Uterus (tissue), 4 donors: ENCODE data around the gene SYT9. TPM values are rescaled to one million over a fixed set of nuclear protein-coding genes. Genes with fewer than 3 reads are reported as not detected.
A peak's percentile ranks its signal among the peaks of the same experiment; 100 is the strongest.

Experiments used
- DNase-seq, 2 donors: peaks; one replicate each; pipeline ENCODE4 v3.0.0-alpha.2; 2019 to 2020
- H3K27ac ChIP-seq, 2 donors: fragments of 200-600 bp; sonication (generic); 1 replicate in 1 of 2; 2 replicates in 1 of 2; pipeline ENCODE4 v1.5.1; 2016 to 2018
- H3K27me3 ChIP-seq, 2 donors: fragments of 200-600 bp; sonication (generic); one replicate each; pipeline ENCODE4 v1.5.1; 2018 to 2019; ENCODE audit warnings: control low read depth in 1 of 2
- H3K36me3 ChIP-seq, 2 donors: fragments of 200-600 bp; sonication (generic); one replicate each; pipeline ENCODE4 v1.5.1; 2019; ENCODE audit warnings: control low read depth in 1 of 2
- H3K4me1 ChIP-seq, 2 donors: fragments of 200-600 bp; sonication (generic); one replicate each; pipeline ENCODE4 v1.5.1; 2018 to 2019; ENCODE audit warnings: control low read depth in 1 of 2
- H3K4me3 ChIP-seq, 2 donors: fragments of 200-600 bp; sonication (generic); 1 replicate in 1 of 2; 2 replicates in 1 of 2; pipeline ENCODE4 v1.5.1; 2018 to 2019; ENCODE audit warnings: mild to moderate bottlenecking in 1 of 2
- H3K9me3 ChIP-seq, 2 donors: fragments of 200-600 bp; sonication (generic); one replicate each; pipeline ENCODE4 v1.5.1; 2019; ENCODE audit warnings: control low read depth in 1 of 2
- POLR2A ChIP-seq, 2 donors: fragments of 450-650 bp; IDR thresholded peaks; one replicate each; pipeline ENCODE4 v1.6.1; 2016; ENCODE audit warnings: antibody characterized with exemption in 2 of 2, mild to moderate bottlenecking in 1 of 2, moderate library complexity in 1 of 2
- intact Hi-C: fragments of 100-400 bp; cut with DNase I; formaldehyde crosslinking; loops from one replicate; pipeline ENCODE4 v1.15.1; 2023; ENCODE audit warnings: low total_unique reads
- total RNA-seq, 4 donors: library from RNA; depleted of rRNA in 3 of 4; stranded (reverse); fragments of >200 nt in 3 of 4; gene quantifications; one replicate each; pipeline versions ENCODE4 v1.1.0 to v1.2.4, GENCODE V29; 2014 to 2023
- TF ChIP-seq, protein P1 (sequence below), 4 experiments: fragments of 200-600 bp in 2 of 4; fragments of 450-650 bp in 2 of 4; sonication (generic) in 2 of 4; IDR thresholded peaks; one replicate each; pipeline ENCODE4 v1.5.1; 2016 to 2019; ENCODE audit warnings: antibody characterized with exemption in 4 of 4, mild to moderate bottlenecking in 2 of 4, moderate library complexity in 1 of 4
- donor health status: DM: yes; HTN: yes; CAD: no.

Gene SYT9
- total RNA-seq, 4 donors from 2014 or later: 0.29 to 5.8 (median 3.0) TPM; not detected in 1

DNA sequence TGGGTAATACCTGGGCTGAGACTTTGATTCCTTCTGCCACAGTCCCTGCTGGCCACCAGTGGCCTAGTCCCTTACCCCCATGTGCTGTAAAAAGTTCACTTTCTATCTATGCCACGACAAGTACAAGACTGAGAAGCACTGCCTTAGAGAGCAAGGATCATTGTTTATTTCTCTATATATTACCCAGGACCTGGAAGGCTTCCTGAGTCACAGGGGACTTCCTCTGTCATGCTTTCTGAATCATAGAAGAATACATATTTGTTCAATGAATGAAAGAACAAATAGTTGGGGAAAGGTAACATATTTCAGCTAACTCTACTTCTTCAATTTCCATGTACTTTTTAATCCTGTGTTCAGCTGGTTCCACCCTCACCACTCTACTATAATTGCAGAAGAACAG lies 5.5 kb upstream of the SYT9 start:
- intact Hi-C loops: no loop called here
- no peaks in the 10 kb centered on the region for H3K9me3 ChIP-seq

DNA sequence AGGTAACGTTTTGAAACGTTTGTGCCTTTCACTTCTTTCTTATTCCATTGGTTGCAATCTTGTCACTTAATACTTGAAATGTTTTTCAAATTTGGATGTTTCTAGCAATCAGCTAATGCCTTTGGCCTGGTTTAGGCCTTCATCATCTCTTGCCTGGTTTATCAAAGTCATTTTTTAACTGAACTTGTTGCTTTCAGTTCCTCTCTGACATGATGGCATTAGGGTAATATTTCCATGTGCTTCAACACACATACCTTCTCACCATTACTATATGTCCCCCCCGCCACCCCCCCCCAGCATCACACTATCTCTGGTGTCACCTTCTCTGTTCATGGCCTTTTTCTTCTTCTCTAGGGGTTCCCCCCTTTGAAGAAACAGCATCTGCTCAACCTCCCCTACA lies 1.5 kb upstream of the SYT9 start:
- Histone ChIP-seq H3K4me3 (no peak overlapping the region), H3K4me1 (peaks cover 0 to 3% of the 10 kb centered on the region in 2 donors), H3K36me3 (no peaks in the 10 kb centered on the region), H3K9me3 (no peaks in the 10 kb centered on the region), H3K27me3 (no peaks in the 10 kb centered on the region), H3K27ac (no peak overlapping the region)
- no peak for DNase-seq
- TF ChIP-seq, protein P1, sequence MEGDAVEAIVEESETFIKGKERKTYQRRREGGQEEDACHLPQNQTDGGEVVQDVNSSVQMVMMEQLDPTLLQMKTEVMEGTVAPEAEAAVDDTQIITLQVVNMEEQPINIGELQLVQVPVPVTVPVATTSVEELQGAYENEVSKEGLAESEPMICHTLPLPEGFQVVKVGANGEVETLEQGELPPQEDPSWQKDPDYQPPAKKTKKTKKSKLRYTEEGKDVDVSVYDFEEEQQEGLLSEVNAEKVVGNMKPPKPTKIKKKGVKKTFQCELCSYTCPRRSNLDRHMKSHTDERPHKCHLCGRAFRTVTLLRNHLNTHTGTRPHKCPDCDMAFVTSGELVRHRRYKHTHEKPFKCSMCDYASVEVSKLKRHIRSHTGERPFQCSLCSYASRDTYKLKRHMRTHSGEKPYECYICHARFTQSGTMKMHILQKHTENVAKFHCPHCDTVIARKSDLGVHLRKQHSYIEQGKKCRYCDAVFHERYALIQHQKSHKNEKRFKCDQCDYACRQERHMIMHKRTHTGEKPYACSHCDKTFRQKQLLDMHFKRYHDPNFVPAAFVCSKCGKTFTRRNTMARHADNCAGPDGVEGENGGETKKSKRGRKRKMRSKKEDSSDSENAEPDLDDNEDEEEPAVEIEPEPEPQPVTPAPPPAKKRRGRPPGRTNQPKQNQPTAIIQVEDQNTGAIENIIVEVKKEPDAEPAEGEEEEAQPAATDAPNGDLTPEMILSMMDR (IDR thresholded peaks at IDR 0.05): no peak
- TF ChIP-seq POLR2A (IDR thresholded peaks at IDR 0.05): no peak
- intact Hi-C loops: no loop called here

More for the DNA sequence above, 5.5 kb upstream of the SYT9 start:
- no peaks in the 10 kb centered on the region for H3K4me1 ChIP-seq
- no peak overlapping the region for H3K4me3 ChIP-seq
- H3K36me3 ChIP-seq: no peaks in the 10 kb centered on the region
- no peak for TF ChIP-seq POLR2A (IDR thresholded peaks at IDR 0.05)
- TF ChIP-seq, protein P1 (IDR thresholded peaks at IDR 0.05): no peak
- no peak for DNase-seq
- no peak overlapping the region for H3K27ac ChIP-seq
- no peaks in the 10 kb centered on the region for H3K27me3 ChIP-seq

DNA sequence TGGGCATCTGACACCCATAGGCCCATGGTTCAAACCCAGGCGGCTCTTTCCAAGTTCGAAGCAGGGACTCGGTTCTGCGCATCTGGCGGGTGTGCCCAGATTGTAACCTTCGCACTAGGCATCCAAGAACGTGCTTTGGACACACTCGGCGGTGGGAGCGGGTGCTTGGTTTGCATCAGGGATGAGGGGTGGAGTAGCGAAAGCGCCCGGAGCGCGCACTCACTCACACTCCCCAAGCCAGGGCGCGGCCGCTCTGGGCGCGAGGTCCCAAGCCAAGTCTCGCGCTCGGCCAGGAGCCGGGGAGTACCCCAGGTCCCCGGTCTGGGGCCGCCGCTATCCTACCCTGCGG lies 243 bp upstream of the SYT9 start:
- H3K27ac ChIP-seq: no peak overlapping the region
- no peak for DNase-seq
- intact Hi-C loops: no loop called here
- H3K9me3 ChIP-seq: no peaks in the 10 kb centered on the region
- H3K4me3 ChIP-seq: peak overlapping the region; percentile 16 to 33
- no peaks in the 10 kb centered on the region for H3K36me3 ChIP-seq
- no peaks in the 10 kb centered on the region for H3K27me3 ChIP-seq
- peaks cover 0 to 3% of the 10 kb centered on the region in 2 donors for H3K4me1 ChIP-seq
- TF ChIP-seq POLR2A (IDR thresholded peaks at IDR 0.05): no peak
- TF ChIP-seq, protein P1 (IDR thresholded peaks at IDR 0.05): no peak

DNA sequence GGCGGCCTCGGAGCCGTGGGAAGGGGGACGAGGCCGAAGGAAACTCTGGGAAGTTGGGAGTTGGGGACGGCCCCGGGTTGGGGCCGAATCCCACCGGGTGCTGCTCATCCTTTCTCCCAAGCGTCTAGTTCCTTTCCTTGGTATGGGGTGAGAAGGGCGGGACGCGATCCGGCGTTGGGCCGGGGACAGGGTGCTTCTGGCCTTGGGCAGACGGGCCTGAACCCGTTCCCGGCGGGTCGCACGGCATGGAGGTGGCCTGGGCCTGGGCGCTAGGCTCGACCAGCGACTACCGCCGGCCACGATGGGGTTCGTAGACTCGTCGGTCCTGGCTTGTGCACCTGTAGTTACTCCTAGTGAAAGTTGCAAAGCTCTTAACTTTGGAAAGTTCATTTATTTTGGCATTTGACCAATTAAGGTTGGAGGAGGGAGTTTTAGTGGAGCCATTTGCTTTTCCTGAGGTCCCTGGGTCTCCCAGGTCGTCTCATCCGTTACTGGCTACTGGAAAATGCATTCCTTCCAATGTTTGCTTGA lies 1.0 kb downstream of the SYT9 start:
- no peaks in the 10 kb centered on the region for H3K9me3 ChIP-seq
- peaks cover 0 to 3% of the 10 kb centered on the region in 2 donors for H3K4me1 ChIP-seq
- H3K27ac ChIP-seq: no peak overlapping the region
- intact Hi-C loops: no loop called here
- H3K27me3 ChIP-seq: no peaks in the 10 kb centered on the region
- no peaks in the 10 kb centered on the region for H3K36me3 ChIP-seq
- DNase-seq: no peak
- peak overlapping the region; percentile 16 to 33 for H3K4me3 ChIP-seq
- TF ChIP-seq, protein P1 (IDR thresholded peaks at IDR 0.05): no peak

DNA sequence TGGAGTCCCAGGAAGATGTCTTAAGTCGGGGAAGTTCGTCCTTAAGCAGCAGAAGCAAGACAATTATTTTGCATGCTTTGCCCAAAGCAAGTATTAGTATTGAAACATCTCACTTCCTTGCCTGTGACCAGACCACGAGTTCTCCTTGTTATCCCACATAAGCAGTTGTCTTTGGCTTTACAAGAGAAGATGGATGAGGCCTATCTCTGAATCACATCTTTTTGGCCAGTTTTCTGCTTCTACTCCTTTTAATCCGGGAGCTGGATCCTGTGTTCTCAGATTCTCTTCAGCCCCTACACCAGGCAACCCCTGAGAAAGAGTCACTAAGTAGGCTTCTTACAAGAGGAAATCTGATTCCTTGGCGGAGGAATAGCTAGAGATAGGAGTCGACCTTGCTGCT lies 2.1 kb downstream of the SYT9 start:
- no peak for TF ChIP-seq POLR2A (IDR thresholded peaks at IDR 0.05)
- TF ChIP-seq, protein P1 (IDR thresholded peaks at IDR 0.05): no peak
- Histone ChIP-seq H3K27ac (no peak overlapping the region), H3K36me3 (no peaks in the 10 kb centered on the region), H3K4me3 (no peak overlapping the region), H3K27me3 (no peaks in the 10 kb centered on the region), H3K9me3 (no peaks in the 10 kb centered on the region), H3K4me1 (peaks cover 0 to 3% of the 10 kb centered on the region in 2 donors)
- DNase-seq: no peak
- intact Hi-C loops: no loop called here
